Stimulated activated CD8-positive, alpha-beta memory T cell treated with anti-CD3 and anti-CD28 coated beads, Interleukin-12 subunit alpha, Interleukin-12 subunit beta, amount 100 ng/mL, for 24 hours (primary cell): ENCODE results near the gene ACTA2.
"Not testable (repeated sequence)": the region's sequence is repeated elsewhere in the genome, so short reads cannot be mapped to it uniquely, and the experiment has no call there.

Experiments
- DNase-seq: peaks from one replicate; pipeline ENCODE4 v3.0.0-alpha.2; 2020; ENCODE audit errors: extremely low read depth

Gene ACTA2

GRCh38 chr10:88949912-88950837, 2.4 kb downstream of the ACTA2 start:
- DNase-seq: no peak

- DNase-seq: no peak
Observed at GRCh38 chr10:88949051-88949450, 3.5 kb downstream of the ACTA2 start.

GRCh38 chr10:88946965-88947590, 5.5 kb downstream of the ACTA2 start:
- DNase-seq: no peak

GRCh38 chr10:88946200-88946599, 6.4 kb downstream of the ACTA2 start:
- DNase-seq: no peak

DNA sequence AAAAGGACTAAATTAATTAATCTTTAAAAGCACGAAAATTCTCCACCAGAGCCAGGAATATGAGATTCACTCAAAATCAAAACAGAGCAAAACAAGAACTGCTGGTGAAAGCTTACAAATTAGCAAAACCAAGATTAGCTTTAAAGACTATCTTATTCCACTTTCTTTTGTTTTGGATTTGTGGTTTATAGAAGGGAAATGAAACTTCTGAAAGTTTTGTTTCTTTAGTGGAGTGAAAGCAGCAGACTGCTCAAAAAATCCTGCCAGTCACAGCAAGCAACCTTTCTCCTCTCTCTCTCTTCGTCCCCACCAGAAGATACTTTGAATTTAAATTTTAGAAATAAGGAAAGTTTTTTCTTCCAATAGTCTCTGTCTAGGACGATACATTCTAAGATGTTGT, 7.8 kb downstream of the ACTA2 start:
- no peak for DNase-seq

- DNase-seq: no peak
Observed at GRCh38 chr10:88943778-88944177, 8.8 kb downstream of the ACTA2 start.

DNA sequence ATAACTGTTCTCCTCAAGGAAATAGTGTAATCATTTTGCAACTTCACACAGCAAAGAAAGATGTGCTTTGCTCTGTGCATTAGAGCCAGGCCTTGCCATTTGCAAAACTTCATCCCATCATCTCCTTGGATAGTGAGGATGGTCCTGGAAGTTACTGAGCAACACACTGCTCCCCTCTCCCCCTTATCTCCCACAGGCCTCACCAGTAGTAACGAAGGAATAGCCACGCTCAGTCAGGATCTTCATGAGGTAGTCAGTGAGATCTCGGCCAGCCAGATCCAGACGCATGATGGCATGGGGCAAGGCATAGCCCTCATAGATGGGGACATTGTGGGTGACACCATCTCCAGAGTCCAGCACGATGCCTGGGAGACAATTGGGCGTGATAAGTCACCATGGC, 11.5 kb downstream of the ACTA2 start:
- no peak for DNase-seq

DNA sequence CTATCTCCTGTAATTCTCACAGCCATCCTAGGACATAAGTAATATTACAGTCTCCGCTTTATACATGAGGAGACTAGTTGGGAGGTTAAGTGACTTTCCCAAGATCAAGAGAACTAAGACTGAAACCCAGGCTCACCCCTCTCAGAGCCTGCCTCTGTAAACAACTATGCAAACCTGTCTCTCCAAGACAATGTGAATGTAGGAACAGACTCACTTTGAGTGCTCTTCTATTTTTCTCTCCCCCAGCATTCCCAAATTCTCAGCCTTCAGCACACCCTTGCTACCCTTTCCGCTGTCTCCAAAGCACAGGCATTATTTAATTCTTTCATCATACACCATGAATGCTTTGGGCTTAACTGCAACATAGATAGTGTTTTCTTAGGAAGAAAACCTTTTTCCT, 13.6 kb downstream of the ACTA2 start:
- no peak for DNase-seq

DNA sequence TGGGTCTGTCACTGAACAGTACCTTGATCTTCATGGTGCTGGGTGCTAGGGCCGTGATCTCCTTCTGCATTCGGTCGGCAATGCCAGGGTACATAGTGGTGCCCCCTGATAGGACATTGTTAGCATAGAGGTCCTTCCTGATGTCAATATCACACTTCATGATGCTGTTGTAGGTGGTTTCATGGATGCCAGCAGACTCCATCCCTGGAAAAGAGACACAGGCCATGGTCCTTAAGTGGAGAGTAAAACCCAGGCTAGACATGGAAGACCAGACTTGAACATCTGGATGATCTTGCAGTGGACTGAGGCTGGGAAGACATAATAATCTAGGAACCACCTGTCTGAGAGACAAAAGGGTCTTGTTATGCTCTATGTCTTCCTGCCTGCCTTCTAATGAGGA, 14.5 kb downstream of the ACTA2 start:
- no peak for DNase-seq

DNA sequence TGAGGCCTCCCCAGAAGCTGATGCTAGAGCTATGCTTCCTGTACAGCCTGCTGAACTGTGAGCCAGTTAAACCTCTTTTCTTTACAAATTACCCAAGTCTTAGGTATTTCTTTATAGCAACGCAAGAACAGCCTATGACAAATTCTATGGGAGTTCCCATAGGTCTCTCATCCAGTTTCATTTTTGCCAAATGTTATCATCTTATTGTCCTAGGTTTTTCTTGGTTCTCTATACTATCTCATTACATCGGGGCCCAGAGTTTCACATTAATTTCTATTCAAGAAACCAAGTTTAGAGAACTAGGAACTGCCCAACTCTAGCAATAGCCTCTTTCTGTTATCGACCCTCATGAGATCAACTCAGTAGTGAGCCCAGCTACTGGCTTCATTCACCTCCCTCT, 15.9 kb downstream of the ACTA2 start:
- no peak for DNase-seq

- peak; percentile 26 for DNase-seq
Observed at GRCh38 chr10:88934900-88935672, 17.5 kb downstream of the ACTA2 start.

DNA sequence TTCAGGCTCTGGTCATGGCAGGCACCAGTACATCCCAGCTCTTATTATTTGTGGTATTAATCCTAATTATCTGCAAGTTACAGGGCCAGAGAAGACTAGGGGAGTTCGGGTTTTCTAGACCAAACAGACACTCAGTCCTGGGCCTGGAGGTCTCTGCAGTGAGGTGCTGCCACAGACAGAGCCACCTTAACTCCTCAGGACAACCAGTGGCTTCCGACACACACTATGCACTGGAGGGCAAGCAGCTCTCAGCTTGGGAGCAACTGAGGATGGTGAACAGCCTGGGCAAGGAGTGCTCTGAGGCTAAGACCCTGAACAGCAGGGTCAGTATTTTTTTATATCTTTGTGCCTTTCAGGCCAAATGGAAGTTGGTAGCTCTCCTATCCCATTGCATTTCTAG, 19.0 kb downstream of the ACTA2 start:
- no peak for DNase-seq

DNA sequence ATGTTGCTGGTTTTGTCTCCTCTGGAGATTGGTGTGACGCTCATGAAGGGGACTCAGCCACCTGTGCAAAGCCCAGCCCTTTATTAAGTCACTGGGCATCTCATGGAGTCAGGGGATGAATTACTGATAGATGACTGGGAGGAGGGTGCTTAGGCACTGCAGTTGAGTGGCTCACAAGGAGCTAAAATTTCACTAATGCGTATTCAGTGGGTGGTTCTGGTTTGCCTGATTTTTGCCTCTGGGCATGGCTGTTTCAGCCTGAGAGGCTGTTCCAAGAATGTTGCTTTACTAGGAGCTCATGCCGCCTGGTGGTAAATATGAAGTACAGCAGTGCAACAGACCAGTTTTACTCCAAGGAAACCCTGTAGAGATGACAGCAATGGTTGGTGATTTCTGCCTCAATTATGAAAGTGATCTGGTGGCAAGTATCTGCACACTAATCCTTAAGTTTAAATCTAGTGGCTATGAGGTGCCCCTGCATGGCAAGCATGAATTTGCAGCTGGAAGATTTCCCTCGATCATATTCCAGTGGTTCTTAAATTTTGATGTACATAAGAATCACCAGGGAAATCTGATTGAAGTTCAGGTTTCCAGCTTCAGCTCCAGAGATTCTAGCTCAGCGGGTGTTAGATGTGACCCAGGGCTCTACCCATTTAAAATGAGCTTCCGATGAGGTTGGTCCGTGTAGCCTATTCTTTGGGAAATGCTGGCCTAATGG, 19.9 kb downstream of the ACTA2 start:
- DNase-seq: no peak

GRCh38 chr10:88932029-88932428, 20.5 kb downstream of the ACTA2 start:
- not testable (repeated sequence) for DNase-seq

DNA sequence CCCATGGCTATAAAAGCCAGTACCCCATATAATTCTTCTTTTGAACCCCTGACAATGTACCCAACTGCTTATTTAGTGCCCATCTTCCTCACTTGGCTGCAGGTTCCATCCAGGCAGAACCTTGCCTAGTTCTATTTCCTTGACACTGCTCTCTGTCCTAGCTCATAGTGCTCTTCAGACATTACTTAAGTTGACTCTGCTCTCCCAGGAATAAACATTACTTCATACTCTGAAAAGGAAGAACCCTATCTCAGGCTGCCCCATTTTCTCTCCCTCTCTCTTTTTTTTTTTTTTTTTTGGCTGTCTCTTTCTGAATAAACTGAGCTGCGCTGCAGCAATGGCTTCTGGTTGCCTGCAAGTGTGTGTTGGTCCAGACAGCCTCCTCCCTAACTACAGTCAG, 21.0 kb downstream of the ACTA2 start:
- no peak for DNase-seq

DNA sequence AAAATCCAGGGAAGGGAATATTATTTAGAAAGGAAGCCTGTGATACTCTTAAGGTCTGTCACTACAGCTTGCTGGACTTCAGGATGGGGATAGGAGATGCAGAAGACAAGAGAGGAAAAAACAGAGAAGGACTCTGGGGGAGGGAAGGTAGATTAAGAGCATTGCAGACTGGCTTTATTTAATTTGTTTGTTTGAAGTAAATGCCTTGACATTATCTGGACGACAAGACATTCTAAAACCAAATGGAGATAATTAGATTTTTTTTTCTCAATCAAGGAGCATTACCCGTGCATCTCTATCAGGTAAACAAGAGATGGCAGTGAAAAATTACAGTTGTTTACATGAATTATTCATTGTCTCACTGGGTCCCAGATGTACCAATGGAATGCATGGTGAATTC, 24.3 kb downstream of the ACTA2 start:
- DNase-seq: no peak

- no peak for DNase-seq
Observed at GRCh38 chr10:88927416-88927690, 25.2 kb downstream of the ACTA2 start.

DNA sequence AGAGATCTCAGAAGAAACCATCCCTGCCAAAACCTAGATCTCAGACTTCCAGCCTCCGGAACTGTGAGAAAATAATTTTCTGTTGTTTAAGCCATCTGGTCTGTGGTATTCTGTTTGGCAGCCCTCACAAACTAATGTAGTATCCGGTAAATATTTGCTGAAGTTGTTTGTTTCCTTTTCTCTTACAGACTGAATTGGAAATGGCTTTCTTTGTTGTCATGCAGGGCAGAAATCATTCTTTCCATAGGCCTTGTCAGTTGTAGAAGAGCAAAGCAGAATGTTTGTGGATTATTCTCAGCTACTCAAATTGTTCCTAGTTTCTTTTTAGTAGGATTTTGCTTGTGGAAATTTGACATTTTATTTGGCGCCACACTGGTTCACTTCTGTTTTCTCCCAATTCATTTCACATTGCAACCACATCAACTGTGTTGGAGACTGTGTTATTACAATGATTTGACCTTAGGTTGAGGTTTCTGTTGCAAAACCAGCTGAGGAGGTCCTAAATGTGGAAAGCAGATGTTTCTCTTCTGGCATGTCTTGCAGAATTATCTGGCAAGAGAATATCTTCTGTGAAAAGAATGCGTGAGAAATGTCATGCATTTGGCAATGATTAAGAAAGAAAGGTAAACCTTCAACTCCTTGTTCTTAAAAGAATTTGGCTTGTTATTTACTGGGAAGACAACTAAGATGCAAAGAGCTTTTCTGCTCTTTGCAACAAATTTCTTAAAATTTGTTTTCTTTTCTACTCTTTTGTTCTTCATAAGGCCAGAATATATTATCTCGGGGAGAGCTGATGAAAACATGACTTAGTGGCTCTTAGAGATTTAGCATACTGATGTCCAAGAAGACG, 25.8 kb downstream of the ACTA2 start:
- DNase-seq: no peak

GRCh38 chr10:88923520-88923919, 29.1 kb downstream of the ACTA2 start:
- no peak for DNase-seq

- DNase-seq: no peak
Observed at GRCh38 chr10:88922041-88922440, 30.5 kb downstream of the ACTA2 start.

DNA sequence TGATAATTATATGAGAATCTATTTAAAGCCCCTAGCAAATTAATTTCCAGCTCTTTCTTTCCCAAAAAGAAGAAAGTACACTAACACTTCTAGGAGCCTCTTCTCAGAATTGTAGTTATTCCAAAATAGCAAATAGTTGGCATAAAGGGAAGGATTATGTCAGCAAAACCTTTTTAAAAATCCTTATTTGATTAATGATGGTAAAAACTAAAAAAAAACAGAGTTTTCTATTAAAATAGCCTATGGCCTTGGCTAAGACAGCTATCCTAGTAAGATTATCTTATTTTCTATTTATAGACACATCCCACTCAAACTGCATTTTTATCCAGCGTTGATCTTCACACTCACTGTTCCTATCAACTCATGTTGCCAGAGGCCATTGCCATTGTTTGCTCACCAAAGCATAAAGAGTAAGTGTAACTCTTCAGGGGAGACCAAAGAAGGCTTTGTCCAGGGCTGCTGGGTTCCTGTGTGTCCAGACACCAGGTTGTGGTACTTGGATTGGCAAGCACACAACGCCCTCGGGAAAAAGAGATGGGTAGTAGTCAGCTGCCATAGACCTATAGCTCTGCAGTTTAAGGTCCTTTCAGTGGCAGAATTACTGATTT, 31.5 kb downstream of the ACTA2 start:
- no peak for DNase-seq
